IPS DF 19.7 (cell line): ENCODE results near the gene ICE1.
"Not testable (repeated sequence)": the region's sequence is repeated elsewhere in the genome, so short reads cannot be mapped to it uniquely, and the experiment has no call there.

ENCODE experiments used
- DNase-seq: peaks from one replicate; pipeline ENCODE4 v3.0.0-alpha.2; 2013; ENCODE audit warnings: low read depth, low spot score

Gene ICE1, protein sequence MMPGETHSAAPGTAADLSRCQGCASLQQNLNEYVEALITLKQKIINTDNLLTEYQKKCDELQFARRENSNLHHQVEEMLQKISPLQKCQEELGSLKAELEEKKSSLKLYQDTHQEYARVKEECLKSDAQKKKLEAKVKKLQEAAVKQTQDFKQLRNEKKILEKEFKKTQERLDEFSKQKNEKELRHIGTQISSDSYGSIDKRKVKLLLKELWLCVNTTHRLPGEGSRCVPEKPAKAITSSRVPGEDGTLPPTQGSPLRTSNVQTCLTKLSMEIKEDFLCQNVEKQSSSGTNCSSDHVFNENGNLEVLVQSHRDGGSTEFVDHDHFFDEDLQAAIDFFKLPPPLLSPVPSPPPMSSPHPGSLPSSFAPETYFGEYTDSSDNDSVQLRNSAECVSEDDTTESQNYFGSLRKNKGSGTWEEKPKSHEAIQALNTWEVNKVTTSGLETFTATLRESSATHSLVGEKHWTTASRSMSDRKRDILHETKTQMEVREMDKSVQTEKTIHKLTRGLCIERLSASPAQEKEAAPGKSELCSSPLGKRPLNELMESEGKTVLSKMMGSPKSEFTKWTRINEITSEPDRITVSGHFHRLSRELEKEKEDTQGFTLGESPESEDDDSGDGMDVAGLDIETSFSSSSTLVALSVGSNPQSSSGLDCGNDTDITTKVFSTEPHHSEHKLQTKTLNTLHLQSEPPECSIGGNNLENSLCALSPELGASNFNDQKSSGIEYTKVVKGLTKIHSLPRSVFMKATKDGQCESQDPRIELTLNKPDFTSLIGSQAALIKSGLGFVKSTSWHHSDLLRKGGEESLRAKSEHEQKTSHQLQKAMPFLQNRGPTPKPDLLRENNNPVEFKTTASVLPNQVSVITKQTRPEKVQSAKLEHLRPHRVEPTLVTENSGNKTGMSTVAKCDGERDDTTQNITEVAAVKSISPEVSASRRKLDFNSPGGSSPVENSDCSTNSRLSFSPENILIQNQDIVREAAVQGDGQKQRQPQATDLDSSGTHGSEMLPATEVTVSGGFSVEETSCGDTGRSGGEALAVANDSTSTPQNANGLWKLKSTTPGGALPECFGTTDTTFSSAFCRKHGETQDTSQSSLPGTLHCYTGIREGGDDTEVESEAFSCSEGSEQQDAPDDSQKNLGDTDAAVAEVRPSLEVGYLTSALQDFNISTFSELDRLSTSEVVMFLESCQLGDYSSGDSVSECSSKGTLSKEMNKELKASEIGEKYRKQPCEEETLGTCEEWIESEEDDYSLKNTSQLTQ (N-terminal part only)

GRCh38 chr5:5421961-5422818 lies at the start of gene ICE1:
ICE1 (plus strand) TSS chr5:5422677; CDS start chr5:5422916, 239 bp downstream.
- DNase-seq: peak; percentile 89

DNA sequence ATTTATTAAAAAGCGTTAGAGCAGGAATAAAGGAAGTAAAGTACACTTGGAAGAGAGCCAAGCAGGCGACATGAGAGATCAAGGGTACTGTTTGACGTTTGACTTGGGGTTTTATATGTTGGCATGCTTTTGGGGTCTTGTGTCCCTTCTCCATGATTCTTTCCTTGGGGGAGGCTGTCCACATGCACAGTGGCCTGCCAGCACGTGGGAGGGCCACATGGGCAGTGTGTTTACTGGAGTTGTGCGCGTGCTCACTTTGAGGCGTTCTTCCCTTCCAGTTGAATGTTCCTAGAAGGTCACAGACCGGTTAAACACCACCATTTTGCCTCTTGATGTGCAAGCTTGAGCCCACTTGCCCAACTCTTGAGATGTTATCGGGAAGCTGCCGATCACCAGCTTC lies 49.5 kb upstream of the ICE1 start:
- DNase-seq: no peak

DNA sequence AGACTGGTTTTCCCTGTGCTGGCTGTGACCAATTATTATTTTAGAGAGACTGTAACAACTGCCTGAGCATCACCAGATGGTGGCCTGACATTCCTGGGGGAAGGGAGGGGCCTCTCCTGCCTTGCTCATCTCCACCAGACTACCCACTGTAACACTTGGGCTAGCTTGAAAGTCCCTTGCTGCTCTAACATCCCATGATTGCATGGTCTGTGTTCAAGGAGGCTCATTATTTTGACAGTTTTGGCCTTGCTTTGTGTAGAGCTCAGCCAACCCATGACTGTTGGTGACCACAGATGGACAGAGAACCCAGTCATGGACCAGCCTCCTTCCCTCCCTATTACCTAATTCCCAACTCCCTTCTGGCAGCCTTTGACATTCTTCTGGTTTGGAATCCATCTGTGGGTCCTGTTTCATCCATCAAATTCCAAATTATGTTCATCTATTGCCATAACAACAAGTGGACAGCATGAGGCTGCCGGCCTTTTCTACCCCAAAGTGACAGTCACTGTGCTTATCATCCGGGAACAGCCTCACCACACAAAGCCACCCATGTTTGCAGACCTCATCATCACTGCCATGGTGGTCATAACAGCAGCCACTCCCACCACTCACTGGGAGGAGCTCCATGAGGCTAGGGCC lies 49.0 kb upstream of the ICE1 start:
- DNase-seq: no peak

- DNase-seq: no peak
These were observed 48.3 kb upstream of the ICE1 start for GRCh38 chr5:5374009-5374715.

GRCh38 chr5:5377780-5378179 lies 44.7 kb upstream of the ICE1 start:
- DNase-seq: no peak

DNA sequence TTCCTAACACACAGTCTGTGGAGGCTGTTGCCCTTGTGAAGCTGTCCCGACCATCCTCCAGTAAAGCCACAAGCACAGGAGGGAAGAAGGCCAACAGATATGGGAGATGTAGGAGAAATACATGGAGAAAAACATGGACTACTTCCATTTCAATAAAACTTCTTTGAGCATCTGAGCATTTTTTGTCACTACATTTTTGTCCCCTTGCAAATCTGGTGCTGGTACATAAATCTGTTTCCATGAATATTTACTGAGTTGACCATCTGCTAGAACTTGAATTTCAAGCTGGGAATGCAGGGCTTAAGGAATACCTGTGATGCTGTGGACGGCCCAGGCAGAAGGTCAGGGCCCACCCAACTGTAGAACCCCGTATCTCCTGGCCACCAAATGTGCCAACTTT lies 43.9 kb upstream of the ICE1 start:
- no peak for DNase-seq

GRCh38 chr5:5380298-5380697 lies 42.2 kb upstream of the ICE1 start:
- DNase-seq: no peak

- DNase-seq: no peak
These were observed 41.1 kb upstream of the ICE1 start for GRCh38 chr5:5381310-5381913.

GRCh38 chr5:5383461-5383860 lies 39.0 kb upstream of the ICE1 start:
- no peak for DNase-seq

GRCh38 chr5:5384660-5385330 lies 37.7 kb upstream of the ICE1 start:
- DNase-seq: no peak

- no peak for DNase-seq
These were observed 37.2 kb upstream of the ICE1 start for GRCh38 chr5:5385331-5385662.

- DNase-seq: no peak
These were observed 36.1 kb upstream of the ICE1 start for GRCh38 chr5:5386329-5386728.

GRCh38 chr5:5387192-5387591 lies 35.3 kb upstream of the ICE1 start:
- DNase-seq: no peak

GRCh38 chr5:5387777-5388176 lies 34.7 kb upstream of the ICE1 start:
- no peak for DNase-seq

- DNase-seq: not testable (repeated sequence)
These were observed 32.2 kb upstream of the ICE1 start for GRCh38 chr5:5390121-5390869.

DNA sequence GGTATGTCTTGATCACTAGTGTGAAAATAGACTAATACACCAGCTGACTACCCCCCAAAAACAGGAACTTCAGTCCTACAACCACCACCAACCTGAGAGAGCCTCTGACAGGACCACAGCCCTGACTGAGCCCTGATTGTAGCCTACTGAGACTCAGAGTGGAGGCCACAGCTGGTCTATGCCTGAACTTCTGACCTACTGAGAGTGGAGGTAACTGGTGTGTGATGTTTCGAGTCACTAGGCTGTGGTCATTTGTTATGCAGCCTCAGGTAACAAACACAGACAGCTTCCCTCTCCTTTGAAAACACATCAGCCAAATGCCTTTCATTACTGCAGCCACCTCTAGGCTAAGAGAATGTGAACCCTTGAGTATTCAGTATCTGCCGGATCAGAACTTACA lies 30.0 kb upstream of the ICE1 start:
- not testable (repeated sequence) for DNase-seq

GRCh38 chr5:5394384-5394986 lies 28.0 kb upstream of the ICE1 start:
- DNase-seq: not testable (repeated sequence)

- DNase-seq: not testable (repeated sequence)
These were observed 27.4 kb upstream of the ICE1 start for GRCh38 chr5:5395093-5395492.
